H1 (cell line): ENCODE results near the gene CFAP107. TPM values are rescaled to one million over a fixed set of nuclear protein-coding genes. Genes with fewer than 3 reads are reported as not detected.

ENCODE experiments used
- RNF2 ChIP-seq: fragments of 200-900, 300-1000 bp; sonication (generic); IDR thresholded peaks from 2 replicates; pipeline ENCODE4 v1.7.1; 2016; ENCODE audit warnings: borderline replicate concordance, low read depth, mild to moderate bottlenecking, antibody characterized with exemption, low read length; ENCODE audit not compliant: poor library complexity, severe bottlenecking; ENCODE audit errors: missing control alignments
- SIN3A ChIP-seq, 2 experiments: IDR thresholded peaks in 1 of 2; conservative IDR thresholded peaks in 1 of 2; 2 replicates each; pipeline ENCODE4 v1.6.1; 2011 to 2012; ENCODE audit warnings: low read length in 2 of 2, improper control_type of control experiment in 1 of 2, low read depth in 1 of 2, mild to moderate bottlenecking in 1 of 2
- polyA plus RNA-seq, 7 experiments: library from polyadenylated mRNA; depleted of rRNA in 3 of 7; stranded (reverse) in 5 of 7; unstranded in 2 of 7; fragments of >200 nt in 5 of 7; fragments of 200-250 nt in 2 of 7; gene quantifications; 1 replicate in 5 of 7; 2 replicates in 1 of 7; 4 replicates in 1 of 7; pipeline versions ENCODE4 v1.2.1 to v1.2.3, GENCODE V29; 2011 to 2013; ENCODE audit warnings: missing spikeins in 2 of 7, mixed read lengths in 2 of 7
- total RNA-seq: library from RNA; stranded (reverse); fragmentation: NEBNext Ultra II Directional; extraction: Animal tissue kit (Norgen Biotek cat#: 25700); gene quantifications from 2 replicates; pipeline ENCODE4 v1.2.1, GENCODE V29; 2021

CFAP107 gene
- total and polyA plus RNA-seq, 2 of the 8 experiments (the other 6 are each of a cell fraction or from before 2014, with no cell fraction given), result 0.23 TPM; not detected in 1

GRCh38 chr1:12738934-12739333 lies 7.1 kb upstream of the CFAP107 start (continued):
- TF ChIP-seq RNF2, result no peak
- no peak for TF ChIP-seq SIN3A (conservative IDR thresholded peaks at IDR 0.05 in 1 of 2, IDR thresholded peaks at IDR 0.05 in 1 of 2; ENCODE audit: low read depth in 1 of 2, low read length in 2 of 2)
